K562 (cell line): ENCODE data around the gene DST.

Experiments used
- ESRRB ChIP-seq: fragments of 250-450 bp; sonication (Bioruptor Pico); IDR thresholded peaks from 2 replicates; pipeline ENCODE4 v1.5.0; 2020; ENCODE audit warnings: mild to moderate bottlenecking, moderate library complexity, borderline replicate concordance
- EZH2 ChIP-seq: IDR thresholded peaks from 2 replicates; pipeline ENCODE4 v1.6.1; 2012; ENCODE audit warnings: low read depth, mild to moderate bottlenecking, inconsistent platforms, low read length, borderline replicate concordance
- LARP7 ChIP-seq: fragments of 450-650 bp; IDR thresholded peaks from 2 replicates; pipeline ENCODE4 v1.6.1; 2016
- POLR2B ChIP-seq: fragments of 450-650 bp; IDR thresholded peaks from 2 replicates; pipeline ENCODE4 v1.6.1; 2018; ENCODE audit warnings: low read depth; ENCODE audit not compliant: partially characterized antibody
- ZNF124 ChIP-seq: sonication (generic); formaldehyde crosslinking; IDR thresholded peaks from 2 replicates; pipeline ENCODE4 v1.8.1; 2022; ENCODE audit warnings: missing genetic modification reagents
- ZNF212 ChIP-seq: fragments of 450-650 bp; formaldehyde crosslinking; IDR thresholded peaks from 2 replicates; pipeline ENCODE4 v1.4.0; 2020; ENCODE audit warnings: mild to moderate bottlenecking
- TF ChIP-seq, protein P1 (sequence below): fragments of 450-650 bp; formaldehyde crosslinking; IDR thresholded peaks from 2 replicates; pipeline ENCODE4 v1.4.0; 2020; ENCODE audit warnings: mild to moderate bottlenecking, moderate library complexity
- TF ChIP-seq, protein P2 (sequence below), 3 experiments: IDR thresholded peaks in 2 of 3; conservative IDR thresholded peaks in 1 of 3; 2 replicates each; pipeline ENCODE4 v1.5.1; 2011 to 2012; ENCODE audit warnings: low read length in 3 of 3, mild to moderate bottlenecking in 3 of 3, control low read depth in 2 of 3, improper control_type of control experiment in 1 of 3, inconsistent platforms in 1 of 3, low read depth in 1 of 3, mixed read lengths in 1 of 3, moderate library complexity in 1 of 3; ENCODE audit not compliant: insufficient read depth in 2 of 3

DNA sequence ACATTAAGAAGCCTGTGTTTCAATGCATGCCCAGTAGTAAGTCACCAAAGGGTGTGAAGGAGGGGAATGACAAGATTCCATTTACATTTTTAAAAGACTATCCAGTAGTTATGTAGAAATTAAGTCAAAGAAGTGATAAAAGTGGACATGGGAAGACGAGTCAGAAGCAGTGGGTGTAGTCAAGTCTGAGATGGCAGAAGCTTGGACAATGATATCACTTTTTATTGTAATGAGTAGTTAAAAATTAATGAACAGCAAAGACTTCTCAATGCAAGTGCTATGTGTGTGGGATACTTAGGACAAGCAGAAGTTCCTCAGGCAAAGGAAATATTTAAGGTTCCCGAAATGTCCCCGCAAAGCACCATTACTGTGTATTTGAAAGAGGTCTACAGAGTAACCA is 156.0 kb downstream of the DST start:
- TF ChIP-seq LARP7 (no peak), ZNF124 (CRISPR knock-in tag) (no peak), EZH2 (no peak), ZNF212 (CRISPR knock-in tag) (no peak), ESRRB (no peak), POLR2B (no peak)
- TF ChIP-seq, protein P1, sequence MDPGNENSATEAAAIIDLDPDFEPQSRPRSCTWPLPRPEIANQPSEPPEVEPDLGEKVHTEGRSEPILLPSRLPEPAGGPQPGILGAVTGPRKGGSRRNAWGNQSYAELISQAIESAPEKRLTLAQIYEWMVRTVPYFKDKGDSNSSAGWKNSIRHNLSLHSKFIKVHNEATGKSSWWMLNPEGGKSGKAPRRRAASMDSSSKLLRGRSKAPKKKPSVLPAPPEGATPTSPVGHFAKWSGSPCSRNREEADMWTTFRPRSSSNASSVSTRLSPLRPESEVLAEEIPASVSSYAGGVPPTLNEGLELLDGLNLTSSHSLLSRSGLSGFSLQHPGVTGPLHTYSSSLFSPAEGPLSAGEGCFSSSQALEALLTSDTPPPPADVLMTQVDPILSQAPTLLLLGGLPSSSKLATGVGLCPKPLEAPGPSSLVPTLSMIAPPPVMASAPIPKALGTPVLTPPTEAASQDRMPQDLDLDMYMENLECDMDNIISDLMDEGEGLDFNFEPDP (CRISPR knock-in tag) = no peak
- TF ChIP-seq, protein P2, sequence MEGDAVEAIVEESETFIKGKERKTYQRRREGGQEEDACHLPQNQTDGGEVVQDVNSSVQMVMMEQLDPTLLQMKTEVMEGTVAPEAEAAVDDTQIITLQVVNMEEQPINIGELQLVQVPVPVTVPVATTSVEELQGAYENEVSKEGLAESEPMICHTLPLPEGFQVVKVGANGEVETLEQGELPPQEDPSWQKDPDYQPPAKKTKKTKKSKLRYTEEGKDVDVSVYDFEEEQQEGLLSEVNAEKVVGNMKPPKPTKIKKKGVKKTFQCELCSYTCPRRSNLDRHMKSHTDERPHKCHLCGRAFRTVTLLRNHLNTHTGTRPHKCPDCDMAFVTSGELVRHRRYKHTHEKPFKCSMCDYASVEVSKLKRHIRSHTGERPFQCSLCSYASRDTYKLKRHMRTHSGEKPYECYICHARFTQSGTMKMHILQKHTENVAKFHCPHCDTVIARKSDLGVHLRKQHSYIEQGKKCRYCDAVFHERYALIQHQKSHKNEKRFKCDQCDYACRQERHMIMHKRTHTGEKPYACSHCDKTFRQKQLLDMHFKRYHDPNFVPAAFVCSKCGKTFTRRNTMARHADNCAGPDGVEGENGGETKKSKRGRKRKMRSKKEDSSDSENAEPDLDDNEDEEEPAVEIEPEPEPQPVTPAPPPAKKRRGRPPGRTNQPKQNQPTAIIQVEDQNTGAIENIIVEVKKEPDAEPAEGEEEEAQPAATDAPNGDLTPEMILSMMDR (IDR thresholded peaks at IDR 0.05 in 2 of 3, conservative IDR thresholded peaks at IDR 0.05 in 1 of 3; ENCODE audit: insufficient read depth in 2 of 3, low read depth in 1 of 3, low read length in 3 of 3) = no peak
